WERI-Rb-1 (cell line): ENCODE measurements around the gene AFTPH.

Experiments
- DNase-seq: peaks from one replicate; pipeline ENCODE4 v3.0.0-alpha.2; 2020
- H3K27ac ChIP-seq: fragments of 250-450 bp; sonication (Bioruptor Pico); 2 replicates; pipeline ENCODE4 v1.5.1; 2020; ENCODE audit warnings: mild to moderate bottlenecking, moderate library complexity
- H3K27me3 ChIP-seq: fragments of 250-450 bp; sonication (Bioruptor Pico); 2 replicates; pipeline ENCODE4 v1.5.1; 2021; ENCODE audit warnings: mild to moderate bottlenecking, low read depth, moderate library complexity; ENCODE audit not compliant: insufficient read depth, severe bottlenecking
- H3K36me3 ChIP-seq: fragments of 250-450 bp; sonication (Bioruptor Pico); 2 replicates; pipeline ENCODE4 v1.5.1; 2020; ENCODE audit warnings: mild to moderate bottlenecking, moderate library complexity
- H3K4me3 ChIP-seq: 2 replicates; pipeline ENCODE4 v1.5.1; 2011; ENCODE audit warnings: low read depth, mild to moderate bottlenecking, control low read depth, low read length
- H3K9me3 ChIP-seq: fragments of 250-450 bp; sonication (Bioruptor Pico); 2 replicates; pipeline ENCODE4 v1.5.1; 2021; ENCODE audit warnings: mild to moderate bottlenecking, moderate library complexity; ENCODE audit not compliant: severe bottlenecking
- CTCF ChIP-seq: IDR thresholded peaks from 2 replicates; pipeline ENCODE4 v1.5.1; 2011; ENCODE audit warnings: low read depth, mild to moderate bottlenecking, control low read depth, inconsistent platforms, low read length

AFTPH gene

DNA sequence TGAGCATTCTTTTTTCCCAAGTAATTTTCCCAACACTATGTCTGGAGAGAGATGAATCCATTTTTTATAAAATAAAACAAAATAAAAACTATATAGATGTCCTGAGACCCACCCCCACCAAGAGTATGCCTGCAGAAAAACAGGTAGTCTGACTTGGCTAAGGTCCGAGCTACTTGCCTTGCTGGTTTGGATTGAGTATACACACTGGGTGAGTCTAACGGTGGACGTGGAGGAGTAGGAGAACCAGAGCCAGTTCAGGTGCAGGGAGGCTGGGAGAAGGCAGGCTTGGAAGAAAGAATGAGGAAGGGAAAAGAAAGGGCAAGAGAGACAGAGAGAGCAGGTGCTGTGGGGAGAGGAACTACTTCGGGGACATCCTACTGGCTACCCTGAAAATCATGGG is 21.3 kb upstream of the AFTPH start:
- no peaks in the 10 kb centered on the region for H3K27me3 ChIP-seq
- DNase-seq: no peak
- no peak for TF ChIP-seq CTCF
- no peaks in the 10 kb centered on the region for H3K9me3 ChIP-seq
- no peak overlapping the region for H3K4me3 ChIP-seq
- H3K36me3 ChIP-seq: no peaks in the 10 kb centered on the region
- H3K27ac ChIP-seq: no peak overlapping the region

DNA sequence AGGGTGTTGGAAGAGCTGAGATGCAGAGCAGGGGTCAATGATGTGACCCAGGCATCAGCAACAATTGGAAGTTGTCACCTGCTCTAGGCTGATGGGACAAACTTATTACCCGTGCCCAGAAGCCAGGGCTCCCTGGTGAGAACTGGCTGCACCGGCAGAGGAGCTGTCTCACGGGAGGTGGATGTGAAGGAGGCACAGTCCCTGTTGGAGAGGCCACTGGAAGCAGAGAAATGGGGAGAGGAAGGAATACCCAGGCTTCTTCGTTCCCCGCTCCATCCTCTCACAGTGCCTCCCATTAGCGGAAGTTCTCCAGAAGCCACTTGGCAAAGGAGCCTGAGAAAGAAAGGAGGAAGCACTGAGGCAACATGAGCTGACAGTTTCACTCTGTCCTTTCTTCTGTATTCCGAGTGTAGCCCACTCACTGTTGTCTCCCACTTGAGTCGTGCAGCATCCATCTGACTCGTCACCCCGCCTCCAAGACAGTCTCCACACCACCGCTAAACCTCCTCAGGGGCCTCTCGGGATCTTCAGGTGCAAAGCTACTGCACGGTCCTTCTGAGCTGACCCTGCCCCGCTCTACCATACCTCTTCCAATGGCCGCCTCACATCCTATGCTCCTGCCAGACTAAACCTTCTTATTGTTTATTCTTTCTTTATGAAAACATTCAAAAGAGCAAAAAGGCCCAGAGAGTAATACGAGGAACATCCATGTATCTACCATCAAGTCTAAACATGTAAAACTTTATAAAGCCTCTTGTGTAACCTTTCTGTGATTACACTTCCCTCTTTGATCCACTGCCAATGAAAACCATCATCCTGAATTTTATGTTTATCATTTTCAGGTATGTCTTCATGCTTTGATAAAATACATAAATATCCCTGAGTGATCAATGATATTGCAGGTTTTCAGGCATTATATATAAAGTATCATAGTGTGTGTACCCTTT is 19.1 kb upstream of the AFTPH start:
- H3K27ac ChIP-seq: no peak overlapping the region
- no peak overlapping the region for H3K4me3 ChIP-seq
- no peak for DNase-seq
- H3K27me3 ChIP-seq: no peaks in the 10 kb centered on the region
- H3K36me3 ChIP-seq: no peaks in the 10 kb centered on the region
- no peak for TF ChIP-seq CTCF
- no peaks in the 10 kb centered on the region for H3K9me3 ChIP-seq

- no peaks in the 10 kb centered on the region for H3K9me3 ChIP-seq
- no peak for DNase-seq
- no peaks in the 10 kb centered on the region for H3K27me3 ChIP-seq
- H3K4me3 ChIP-seq: no peak overlapping the region
- no peaks in the 10 kb centered on the region for H3K36me3 ChIP-seq
- H3K27ac ChIP-seq: no peak overlapping the region
- TF ChIP-seq CTCF: no peak
These were observed 17.4 kb upstream of the AFTPH start for GRCh38 chr2:64506686-64507085.

GRCh38 chr2:64514008-64514407 is 10.1 kb upstream of the AFTPH start:
- Histone ChIP-seq H3K27me3 (no peaks in the 10 kb centered on the region), H3K9me3 (no peaks in the 10 kb centered on the region), H3K36me3 (no peaks in the 10 kb centered on the region), H3K27ac (no peak overlapping the region), H3K4me3 (no peak overlapping the region)
- TF ChIP-seq CTCF: no peak
- DNase-seq: no peak

- DNase-seq: no peak
- no peaks in the 10 kb centered on the region for H3K36me3 ChIP-seq
- no peak overlapping the region for H3K4me3 ChIP-seq
- no peaks in the 10 kb centered on the region for H3K27me3 ChIP-seq
- H3K27ac ChIP-seq: no peak overlapping the region
- H3K9me3 ChIP-seq: no peaks in the 10 kb centered on the region
- TF ChIP-seq CTCF: no peak
These were observed 9.0 kb upstream of the AFTPH start for GRCh38 chr2:64515086-64515485.
